ENCODE results near the gene ROR2.

- TF ChIP-seq POLR2AphosphoS5 (IDR thresholded peaks at IDR 0.05; ENCODE audit: low read depth, low read length) (no peak), POLR2A (IDR thresholded peaks at IDR 0.05; ENCODE audit: low read depth, low read length) (no peak)
Measured at GRCh38 chr9:91663858-91664257, 286.2 kb downstream of the ROR2 start.

Data from GM12892 (cell line).